Measurements from ENCODE around the gene CEL. TPM values are rescaled to one million over a fixed set of nuclear protein-coding genes. Genes with fewer than 3 reads are reported as not detected.
A peak's percentile ranks its signal among the peaks of the same experiment; 100 is the strongest.
"Not testable (repeated sequence)": the region's sequence is repeated elsewhere in the genome, so short reads cannot be mapped to it uniquely, and the experiment has no call there.

Gene CEL
- total and polyA plus RNA-seq, 11 donors: 0.61 to 4.0 (median 2.3) TPM

- DNase-seq: no peak
- Histone ChIP-seq H3K36me3 (no peaks in the 10 kb centered on the region), H3K9me3 (no peaks in the 10 kb centered on the region), H3K27me3 (no peaks in the 10 kb centered on the region), H3K4me3 (no peak overlapping the region), H3K4me1 (peaks cover 0 to 12% (median 2%) of the 10 kb centered on the region in 12 donors), H3K27ac (no peak overlapping the region)
- WGBS, 4 donors: 74 to 89% (median 87%) methylated on average over 6 of the region's 6 CpGs
- ATAC-seq: no peak
- TF ChIP-seq POLR2A (IDR thresholded peaks at IDR 0.05): no peak
- no peak for TF ChIP-seq CTCF (IDR thresholded peaks at IDR 0.05)
- intact Hi-C loops (cut with DNase I): no loop called here
These were observed 27.5 kb downstream of the CEL start for GRCh38 chr9:133089271-133089671.

- Histone ChIP-seq H3K4me3 (no peak overlapping the region), H3K4me1 (peaks cover 0 to 12% (median 2%) of the 10 kb centered on the region in 12 donors), H3K27ac (no peak overlapping the region), H3K27me3 (no peaks in the 10 kb centered on the region), H3K9me3 (peaks cover 0 to 6% (median 2%) of the 10 kb centered on the region in 12 donors), H3K36me3 (no peaks in the 10 kb centered on the region)
- peak; percentile 46 to 80 (median 59) for ATAC-seq
- TF ChIP-seq CTCF (IDR thresholded peaks at IDR 0.05): no peak
- no peak for TF ChIP-seq POLR2A (IDR thresholded peaks at IDR 0.05)
- WGBS, 4 donors: 26 to 33% (median 30%) methylated on average over 5 to 6 of the region's 6 CpGs
- peak in 1 of 5 donors; percentile 47 for DNase-seq
- intact Hi-C loops (cut with DNase I): no loop called here
These were observed 28.4 kb downstream of the CEL start for GRCh38 chr9:133090187-133090586.

GRCh38 chr9:133090752-133091385 is 29.1 kb downstream of the CEL start:
- Histone ChIP-seq H3K9me3 (peaks cover 0 to 13% (median 5%) of the 10 kb centered on the region in 12 donors), H3K4me3 (no peak overlapping the region), H3K27ac (no peak overlapping the region), H3K4me1 (peaks cover 0 to 12% (median 2%) of the 10 kb centered on the region in 12 donors), H3K27me3 (no peaks in the 10 kb centered on the region), H3K36me3 (no peaks in the 10 kb centered on the region)
- intact Hi-C loops (cut with DNase I): no loop called here
- TF ChIP-seq CTCF (IDR thresholded peaks at IDR 0.05) (no peak), POLR2A (IDR thresholded peaks at IDR 0.05) (no peak)
- WGBS, 4 donors: 60 to 80% (median 72%) methylated on average over 9 to 11 of the region's 11 CpGs
- DNase-seq: peak in 1 of 5 donors; percentile 9
- peak in 1 of 4 donors; percentile 6 for ATAC-seq

GRCh38 chr9:133094351-133094750 is 32.6 kb downstream of the CEL start:
- intact Hi-C loops (cut with DNase I); H3K4me3 ChIP-seq; ATAC-seq; H3K27me3 ChIP-seq; H3K27ac ChIP-seq: not testable (repeated sequence)
- Histone ChIP-seq H3K36me3 (peaks cover 4 to 35% (median 23%) of the 10 kb centered on the region in 9 donors), H3K4me1 (peaks cover 0 to 12% (median 2%) of the 10 kb centered on the region in 12 donors), H3K9me3 (peaks cover 0 to 26% (median 14%) of the 10 kb centered on the region in 12 donors)
- WGBS, 4 donors: 61 to 75% (median 64%) methylated on average over 4 of the region's 4 CpGs
- DNase-seq: peak in 1 of 5 donors; percentile 8
